ENCODE data around the gene NUP160.

The NUP160 gene

DNA sequence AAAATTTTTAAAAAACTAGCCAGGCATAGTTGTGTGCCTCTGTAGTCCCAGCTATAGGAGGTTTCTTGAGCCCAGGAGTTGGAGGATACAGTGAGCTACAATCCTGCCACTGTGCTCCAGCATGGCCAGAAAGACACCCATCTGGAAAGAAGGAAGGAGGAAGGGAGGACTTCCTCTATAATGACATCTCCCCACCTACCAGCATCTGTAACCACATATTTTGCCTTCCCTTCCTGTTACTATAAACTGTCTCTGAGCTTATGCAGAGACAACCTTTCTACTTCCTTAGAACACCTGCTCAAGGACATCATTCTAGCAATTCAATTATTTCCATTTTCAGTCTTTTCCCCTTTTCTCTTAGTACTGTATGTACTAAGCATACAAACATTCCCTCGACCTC is 2.2 kb upstream of the NUP160 start:
- TF ChIP-seq ZFP3 (CRISPR knock-in tag; IDR thresholded peaks at IDR 0.05) (no peak), TCF4 (CRISPR knock-in tag; IDR thresholded peaks at IDR 0.05; ENCODE audit: borderline replicate concordance) (no peak), TOX (CRISPR knock-in tag; IDR thresholded peaks at IDR 0.05; ENCODE audit: borderline replicate concordance) (no peak), OSR1 (CRISPR knock-in tag; IDR thresholded peaks at IDR 0.05) (no peak)
- no peak for ATAC-seq

DNA sequence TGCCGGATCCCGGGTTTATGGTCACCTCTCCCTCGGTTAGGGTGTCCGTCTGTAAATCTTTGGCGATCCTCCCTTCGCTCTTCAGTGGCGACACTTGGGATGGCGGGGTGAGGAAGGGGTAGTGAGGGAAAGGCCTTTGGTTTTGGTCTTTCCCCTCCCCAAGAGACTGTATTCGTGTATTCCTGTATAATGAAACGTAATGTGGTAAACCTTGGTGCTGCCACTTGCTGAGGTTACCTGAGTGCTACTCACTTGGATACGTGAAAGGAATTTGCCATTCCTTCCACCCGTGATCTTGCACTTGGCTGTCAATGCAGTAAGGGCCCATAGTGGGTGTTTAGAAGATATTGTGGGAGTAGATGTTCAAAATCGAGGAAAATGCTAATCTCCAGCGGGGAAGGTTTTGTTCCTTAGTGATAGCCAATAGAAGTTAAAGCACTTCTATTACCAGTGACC is 578 bp upstream of the NUP160 start:
- no peak; the same call in 2 of the 3 replicates for ATAC-seq
- TF ChIP-seq PPARA (CRISPR knock-in tag; IDR thresholded peaks at IDR 0.05; ENCODE audit: borderline replicate concordance) (no peak), ZNF8 (CRISPR knock-in tag; IDR thresholded peaks at IDR 0.05) (no peak), ESRRG (CRISPR knock-in tag; IDR thresholded peaks at IDR 0.05) (no peak), TOX (CRISPR knock-in tag; IDR thresholded peaks at IDR 0.05; ENCODE audit: borderline replicate concordance) (no peak), ZFP3 (CRISPR knock-in tag; IDR thresholded peaks at IDR 0.05) (no peak), OSR1 (CRISPR knock-in tag; IDR thresholded peaks at IDR 0.05) (no peak), ARNTL (CRISPR knock-in tag; IDR thresholded peaks at IDR 0.05; ENCODE audit: borderline replicate concordance, low read depth) (no peak)
- TF ChIP-seq, protein P1, sequence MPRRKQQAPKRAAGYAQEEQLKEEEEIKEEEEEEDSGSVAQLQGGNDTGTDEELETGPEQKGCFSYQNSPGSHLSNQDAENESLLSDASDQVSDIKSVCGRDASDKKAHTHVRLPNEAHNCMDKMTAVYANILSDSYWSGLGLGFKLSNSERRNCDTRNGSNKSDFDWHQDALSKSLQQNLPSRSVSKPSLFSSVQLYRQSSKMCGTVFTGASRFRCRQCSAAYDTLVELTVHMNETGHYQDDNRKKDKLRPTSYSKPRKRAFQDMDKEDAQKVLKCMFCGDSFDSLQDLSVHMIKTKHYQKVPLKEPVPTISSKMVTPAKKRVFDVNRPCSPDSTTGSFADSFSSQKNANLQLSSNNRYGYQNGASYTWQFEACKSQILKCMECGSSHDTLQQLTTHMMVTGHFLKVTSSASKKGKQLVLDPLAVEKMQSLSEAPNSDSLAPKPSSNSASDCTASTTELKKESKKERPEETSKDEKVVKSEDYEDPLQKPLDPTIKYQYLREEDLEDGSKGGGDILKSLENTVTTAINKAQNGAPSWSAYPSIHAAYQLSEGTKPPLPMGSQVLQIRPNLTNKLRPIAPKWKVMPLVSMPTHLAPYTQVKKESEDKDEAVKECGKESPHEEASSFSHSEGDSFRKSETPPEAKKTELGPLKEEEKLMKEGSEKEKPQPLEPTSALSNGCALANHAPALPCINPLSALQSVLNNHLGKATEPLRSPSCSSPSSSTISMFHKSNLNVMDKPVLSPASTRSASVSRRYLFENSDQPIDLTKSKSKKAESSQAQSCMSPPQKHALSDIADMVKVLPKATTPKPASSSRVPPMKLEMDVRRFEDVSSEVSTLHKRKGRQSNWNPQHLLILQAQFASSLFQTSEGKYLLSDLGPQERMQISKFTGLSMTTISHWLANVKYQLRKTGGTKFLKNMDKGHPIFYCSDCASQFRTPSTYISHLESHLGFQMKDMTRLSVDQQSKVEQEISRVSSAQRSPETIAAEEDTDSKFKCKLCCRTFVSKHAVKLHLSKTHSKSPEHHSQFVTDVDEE (CRISPR knock-in tag; IDR thresholded peaks at IDR 0.05): no peak

DNA sequence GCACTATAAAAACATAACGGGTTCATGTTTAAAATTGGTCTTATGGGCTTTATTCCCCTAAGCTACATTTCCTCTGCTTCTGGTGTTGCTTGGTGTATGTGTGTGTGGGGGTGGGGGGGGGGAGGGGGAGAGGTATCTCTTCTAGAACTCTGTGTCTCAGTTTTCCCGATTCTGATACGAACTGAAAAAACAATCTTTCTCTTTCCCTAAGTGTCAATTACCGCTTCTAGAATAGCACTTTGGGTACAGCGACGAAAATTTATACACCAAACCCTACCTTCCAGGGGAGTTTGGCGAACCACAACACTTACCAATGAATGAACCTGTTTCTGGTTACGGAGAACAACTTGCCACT is 636 bp downstream of the NUP160 start:
- no peak for TF ChIP-seq ZC3H10 (CRISPR knock-in tag; IDR thresholded peaks at IDR 0.05)
- TF ChIP-seq, protein P2, sequence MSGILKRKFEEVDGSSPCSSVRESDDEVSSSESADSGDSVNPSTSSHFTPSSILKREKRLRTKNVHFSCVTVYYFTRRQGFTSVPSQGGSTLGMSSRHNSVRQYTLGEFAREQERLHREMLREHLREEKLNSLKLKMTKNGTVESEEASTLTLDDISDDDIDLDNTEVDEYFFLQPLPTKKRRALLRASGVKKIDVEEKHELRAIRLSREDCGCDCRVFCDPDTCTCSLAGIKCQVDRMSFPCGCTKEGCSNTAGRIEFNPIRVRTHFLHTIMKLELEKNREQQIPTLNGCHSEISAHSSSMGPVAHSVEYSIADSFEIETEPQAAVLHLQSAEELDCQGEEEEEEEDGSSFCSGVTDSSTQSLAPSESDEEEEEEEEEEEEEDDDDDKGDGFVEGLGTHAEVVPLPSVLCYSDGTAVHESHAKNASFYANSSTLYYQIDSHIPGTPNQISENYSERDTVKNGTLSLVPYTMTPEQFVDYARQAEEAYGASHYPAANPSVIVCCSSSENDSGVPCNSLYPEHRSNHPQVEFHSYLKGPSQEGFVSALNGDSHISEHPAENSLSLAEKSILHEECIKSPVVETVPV (CRISPR knock-in tag; IDR thresholded peaks at IDR 0.05): no peak
- TF ChIP-seq PPARA (CRISPR knock-in tag; IDR thresholded peaks at IDR 0.05; ENCODE audit: borderline replicate concordance): no peak
- TF ChIP-seq BACH2 (CRISPR knock-in tag; IDR thresholded peaks at IDR 0.05; ENCODE audit: borderline replicate concordance): no peak
- no peak for TF ChIP-seq TOX (CRISPR knock-in tag; IDR thresholded peaks at IDR 0.05; ENCODE audit: borderline replicate concordance)
- TF ChIP-seq, protein P1 (CRISPR knock-in tag; IDR thresholded peaks at IDR 0.05): no peak
- no peak for TF ChIP-seq ZFP3 (CRISPR knock-in tag; IDR thresholded peaks at IDR 0.05)
- ATAC-seq: no peak

DNA sequence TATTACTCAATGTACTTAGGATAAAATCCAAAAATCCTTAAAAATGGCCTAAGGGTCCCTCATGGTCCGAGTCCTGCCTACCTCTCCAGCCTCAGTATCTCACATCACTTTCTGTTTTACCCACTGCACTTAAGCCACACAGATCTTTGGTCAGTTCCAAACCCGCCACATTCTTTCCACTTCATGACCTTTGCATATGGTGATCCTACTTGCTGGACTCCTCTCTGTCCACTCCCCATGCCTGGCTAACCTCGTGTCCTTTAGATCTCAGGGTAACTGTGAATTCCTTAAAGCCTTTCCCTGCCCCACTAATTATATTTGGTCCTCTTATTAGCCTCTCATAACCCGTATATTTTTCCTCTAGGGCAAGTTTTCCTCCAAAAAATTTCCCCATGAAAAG is 1.2 kb downstream of the NUP160 start:
- TF ChIP-seq ISL1 (CRISPR knock-in tag; IDR thresholded peaks at IDR 0.05): no peak
- no peak for TF ChIP-seq ZFP3 (CRISPR knock-in tag; IDR thresholded peaks at IDR 0.05)
- no peak for TF ChIP-seq ZNF70 (CRISPR knock-in tag; IDR thresholded peaks at IDR 0.05)
- TF ChIP-seq, protein P3, sequence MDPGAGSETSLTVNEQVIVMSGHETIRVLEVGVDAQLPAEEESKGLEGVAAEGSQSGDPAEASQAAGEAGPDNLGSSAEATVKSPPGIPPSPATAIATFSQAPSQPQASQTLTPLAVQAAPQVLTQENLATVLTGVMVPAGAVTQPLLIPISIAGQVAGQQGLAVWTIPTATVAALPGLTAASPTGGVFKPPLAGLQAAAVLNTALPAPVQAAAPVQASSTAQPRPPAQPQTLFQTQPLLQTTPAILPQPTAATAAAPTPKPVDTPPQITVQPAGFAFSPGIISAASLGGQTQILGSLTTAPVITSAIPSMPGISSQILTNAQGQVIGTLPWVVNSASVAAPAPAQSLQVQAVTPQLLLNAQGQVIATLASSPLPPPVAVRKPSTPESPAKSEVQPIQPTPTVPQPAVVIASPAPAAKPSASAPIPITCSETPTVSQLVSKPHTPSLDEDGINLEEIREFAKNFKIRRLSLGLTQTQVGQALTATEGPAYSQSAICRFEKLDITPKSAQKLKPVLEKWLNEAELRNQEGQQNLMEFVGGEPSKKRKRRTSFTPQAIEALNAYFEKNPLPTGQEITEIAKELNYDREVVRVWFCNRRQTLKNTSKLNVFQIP (CRISPR knock-in tag; IDR thresholded peaks at IDR 0.05; ENCODE audit: borderline replicate concordance, low read depth): no peak
- no peak for TF ChIP-seq ZNF565 (CRISPR knock-in tag; conservative IDR thresholded peaks at IDR 0.05; ENCODE audit: low read depth)
- no peak for ATAC-seq

DNA sequence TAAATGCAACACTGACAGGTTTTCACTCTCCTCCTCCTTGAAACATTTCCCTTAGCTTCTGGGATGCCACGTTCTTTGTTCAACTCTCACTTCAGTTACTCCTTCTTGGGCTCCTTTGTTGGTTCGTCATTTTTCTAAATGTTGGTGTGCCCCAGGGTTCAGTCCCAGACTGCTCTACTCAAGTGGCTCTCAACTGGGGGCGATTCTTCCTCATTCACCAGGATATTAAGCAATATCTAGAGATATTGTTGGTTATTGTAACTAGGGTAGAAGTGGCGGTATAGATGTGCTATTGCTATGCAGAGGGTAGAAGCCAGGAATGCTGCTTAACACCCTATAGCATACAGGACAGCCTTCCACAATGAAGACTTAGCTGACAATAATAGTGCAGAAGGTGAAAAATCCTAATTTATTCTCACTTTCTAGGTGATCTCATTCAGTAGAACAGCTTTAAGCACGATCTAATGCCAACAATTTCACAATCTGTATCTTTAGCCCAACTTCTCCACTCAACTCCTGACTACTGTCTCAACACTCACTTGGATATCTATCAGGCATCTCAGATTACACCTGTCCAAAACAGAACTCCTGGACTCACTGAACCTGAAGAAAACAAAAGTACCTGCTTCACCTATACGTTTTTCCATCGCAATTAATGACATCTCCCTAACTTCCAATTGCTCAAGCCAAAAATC is 4.6 kb downstream of the NUP160 start:
- no peak for ATAC-seq
- TF ChIP-seq TOX (CRISPR knock-in tag; IDR thresholded peaks at IDR 0.05; ENCODE audit: borderline replicate concordance) (no peak), CSDC2 (CRISPR knock-in tag; IDR thresholded peaks at IDR 0.05) (no peak), GLIS3 (CRISPR knock-in tag; IDR thresholded peaks at IDR 0.05) (no peak), ZFP3 (CRISPR knock-in tag; IDR thresholded peaks at IDR 0.05) (no peak)
- TF ChIP-seq, protein P2 (CRISPR knock-in tag; IDR thresholded peaks at IDR 0.05): no peak
